ENCODE results near the gene OGT. TPM values are rescaled to one million over a fixed set of nuclear protein-coding genes. Genes with fewer than 3 reads are reported as not detected.

OGT gene
- total and polyA plus RNA-seq, 4 experiments from 2014 or later, result 18.3 to 525 (median 277) TPM

DNA sequence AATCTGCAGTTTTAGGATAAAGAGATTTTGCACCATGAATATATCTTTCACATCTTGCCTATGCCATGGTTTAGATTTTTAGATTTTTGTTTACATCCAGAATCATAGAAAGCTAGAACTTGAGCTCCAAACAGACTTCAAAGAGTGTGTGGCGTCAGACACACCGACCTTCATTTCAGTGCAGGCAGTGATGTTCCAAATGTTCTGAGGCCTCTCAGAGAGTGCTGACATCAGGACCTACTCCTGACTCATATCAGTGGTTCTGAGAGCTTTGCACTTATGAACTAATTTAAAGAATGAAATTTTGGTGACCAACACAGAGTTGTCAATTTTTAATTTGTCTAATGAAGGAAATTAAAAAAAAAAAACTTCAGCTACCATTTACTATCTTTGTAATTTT is 67.1 kb downstream of the OGT start:
- Histone ChIP-seq H3K4me1 (ENCODE audit: insufficient read depth, low read length) (no peaks in the 10 kb centered on the region), H3K27me3 (ENCODE audit: insufficient read depth, low read length) (no peaks in the 10 kb centered on the region), H3K27ac (ENCODE audit: low read depth, low read length) (no peak overlapping the region), H3K36me3 (ENCODE audit: insufficient read depth, low read length) (peaks cover 15% of the 10 kb centered on the region), H3K4me3 (ENCODE audit: low read length in 2 of 2) (no peak overlapping the region), H3K9me3 (ENCODE audit: control insufficient read depth in 1 of 2, low read length in 2 of 2) (no peaks in the 10 kb centered on the region)
- Mint-ChIP-seq H3K27me3 (no peaks in the 10 kb centered on the region), H3K9me3 (peaks cover 0 to 3% (median 0%) of the 10 kb centered on the region in 8 donors), H3K27ac (peak overlapping the region in 1 of 7 donors; percentile 80), H3K4me3 (no peak overlapping the region), H3K36me3 (peaks cover 38 to 59% of the 10 kb centered on the region in 2 donors), H3K4me1 (peaks cover 3 to 16% (median 7%) of the 10 kb centered on the region in 4 donors)
- ChIA-PET CTCF (ENCODE audit: partially characterized antibody) (no interaction called here), POLR2A (ENCODE audit: partially characterized antibody) (interaction anchor here (0.6 to 1.3 kb wide), 2 partner anchors 17 to 38 kb away, joined by 3 to 4 read pairs; no protein-coding TSS in a partner anchor)
- DNase-seq, result no peak
- intact Hi-C loops (cut with micrococcal nuclease), result no loop called here

DNA sequence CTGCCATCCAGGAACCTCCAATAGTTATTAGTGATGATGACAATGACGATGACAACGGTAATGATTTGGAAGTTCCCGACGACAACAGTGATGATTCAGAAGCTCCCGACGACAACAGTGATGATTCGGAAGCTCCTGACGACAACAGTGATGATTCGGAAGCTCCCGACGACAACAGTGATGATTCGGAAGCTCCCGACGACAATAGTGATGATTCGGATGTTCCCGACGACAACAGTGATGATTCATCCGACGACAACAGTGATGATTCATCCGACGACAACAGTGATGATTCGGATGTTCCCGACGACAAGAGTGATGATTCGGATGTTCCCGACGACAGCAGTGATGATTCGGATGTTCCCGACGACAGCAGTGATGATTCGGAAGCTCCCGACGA is 70.7 kb downstream of the OGT start:
- no peaks in the 10 kb centered on the region for H3K9me3 ChIP-seq (ENCODE audit: control insufficient read depth in 1 of 2, low read length in 2 of 2)
- Mint-ChIP-seq H3K4me1 (peaks cover 29 to 51% (median 35%) of the 10 kb centered on the region in 4 donors), H3K4me3 (peak overlapping the region in 2 of 8 donors; percentile 15), H3K27ac (peak overlapping the region in 5 of 7 donors; percentile 19 to 93 (median 84)), H3K9me3 (peaks cover 0 to 2% (median 0%) of the 10 kb centered on the region in 8 donors), H3K27me3 (no peaks in the 10 kb centered on the region), H3K36me3 (peaks cover 49 to 60% of the 10 kb centered on the region in 2 donors)
- no peak overlapping the region for H3K27ac ChIP-seq (ENCODE audit: low read depth, low read length)
- intact Hi-C loops (cut with micrococcal nuclease), result no loop called here
- POLR2A ChIA-PET (ENCODE audit: partially characterized antibody), result interaction anchor here (1.5 kb wide), 1 partner anchor 15 kb away, joined by 4 read pairs; the partner anchor contains the start of gene CXCR3
- no peak overlapping the region for H3K4me3 ChIP-seq (ENCODE audit: low read length in 2 of 2)
- H3K27me3 ChIP-seq (ENCODE audit: insufficient read depth, low read length), result no peaks in the 10 kb centered on the region
- peaks cover 15% of the 10 kb centered on the region for H3K36me3 ChIP-seq (ENCODE audit: insufficient read depth, low read length)
- DNase-seq, result peak in 1 of 5 donors; percentile 21
- CTCF ChIA-PET (ENCODE audit: partially characterized antibody), result no interaction called here
- H3K4me1 ChIP-seq (ENCODE audit: insufficient read depth, low read length), result peaks cover 33% of the 10 kb centered on the region

DNA sequence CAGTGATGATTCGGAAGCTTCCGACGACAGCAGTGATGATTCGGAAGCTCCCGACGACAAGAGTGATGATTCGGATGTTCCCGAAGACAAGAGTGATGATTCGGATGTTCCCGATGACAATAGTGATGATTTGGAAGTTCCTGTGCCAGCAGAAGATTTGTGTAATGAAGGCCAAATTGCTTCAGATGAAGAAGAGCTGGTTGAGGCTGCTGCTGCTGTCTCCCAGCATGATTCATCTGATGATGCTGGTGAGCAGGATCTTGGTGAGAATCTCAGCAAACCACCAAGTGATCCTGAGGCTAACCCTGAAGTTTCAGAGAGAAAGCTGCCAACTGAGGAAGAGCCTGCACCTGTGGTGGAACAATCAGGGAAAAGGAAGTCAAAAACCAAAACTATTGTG is 71.2 kb downstream of the OGT start:
- no peaks in the 10 kb centered on the region for H3K27me3 Mint-ChIP-seq
- intact Hi-C loops (cut with micrococcal nuclease), result no loop called here
- H3K4me1 Mint-ChIP-seq, result peaks cover 33 to 56% (median 41%) of the 10 kb centered on the region in 4 donors
- Histone ChIP-seq H3K4me1 (ENCODE audit: insufficient read depth, low read length) (peaks cover 38% of the 10 kb centered on the region), H3K36me3 (ENCODE audit: insufficient read depth, low read length) (peaks cover 15% of the 10 kb centered on the region), H3K9me3 (ENCODE audit: control insufficient read depth in 1 of 2, low read length in 2 of 2) (no peaks in the 10 kb centered on the region), H3K27me3 (ENCODE audit: insufficient read depth, low read length) (no peaks in the 10 kb centered on the region), H3K27ac (ENCODE audit: low read depth, low read length) (no peak overlapping the region), H3K4me3 (ENCODE audit: low read length in 2 of 2) (no peak overlapping the region)
- H3K9me3 Mint-ChIP-seq, result peaks cover 0 to 2% (median 0%) of the 10 kb centered on the region in 8 donors
- POLR2A ChIA-PET (ENCODE audit: partially characterized antibody), result interaction anchor here (1.5 kb wide), 1 partner anchor 14 kb away, joined by 4 read pairs; the partner anchor contains the start of gene CXCR3
- peaks cover 51 to 63% of the 10 kb centered on the region in 2 donors for H3K36me3 Mint-ChIP-seq
- DNase-seq, result no peak
- CTCF ChIA-PET (ENCODE audit: partially characterized antibody), result no interaction called here
- H3K4me3 Mint-ChIP-seq, result no peak overlapping the region
- H3K27ac Mint-ChIP-seq, result peak overlapping the region in 4 of 7 donors; percentile 50 to 93 (median 76)

DNA sequence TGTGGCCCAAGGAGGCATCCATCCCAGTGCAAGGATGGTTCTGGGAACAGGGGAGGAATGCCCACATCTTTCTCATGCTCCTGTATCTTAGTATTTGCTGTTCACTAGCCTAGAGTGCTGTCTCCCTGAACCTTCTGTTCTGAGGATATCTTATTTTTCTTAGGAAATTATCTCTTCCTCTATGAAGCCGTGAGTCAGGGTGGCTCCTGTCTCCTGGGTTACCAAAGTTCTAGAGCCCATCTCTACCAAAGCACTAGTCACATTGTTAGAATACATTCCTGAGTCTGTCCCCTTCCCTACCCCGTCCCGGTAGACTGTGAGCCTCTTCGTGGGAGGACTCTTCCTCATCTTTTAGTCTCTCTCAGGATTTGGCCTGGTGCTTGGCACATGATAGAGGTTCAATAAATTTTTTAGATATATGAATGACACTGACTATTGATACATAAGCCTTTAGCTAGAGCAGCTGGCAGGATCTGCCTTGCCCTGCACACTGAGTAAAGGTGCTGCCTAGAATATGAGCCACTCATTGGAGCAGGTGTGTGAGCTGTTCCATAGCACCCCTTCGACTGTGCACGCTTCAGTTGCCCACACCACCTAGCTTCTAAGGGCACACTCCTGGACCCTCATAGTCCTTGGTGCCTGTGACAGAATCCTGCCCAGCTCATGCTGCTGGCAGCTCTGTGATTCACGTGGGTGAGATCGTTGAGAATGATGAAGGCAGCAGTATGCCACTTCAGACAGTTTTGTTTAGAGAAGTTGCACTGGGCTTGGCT is 72.1 kb downstream of the OGT start:
- Mint-ChIP-seq H3K4me1 (peaks cover 37 to 63% (median 46%) of the 10 kb centered on the region in 4 donors), H3K27me3 (no peaks in the 10 kb centered on the region), H3K4me3 (peak overlapping the region in 1 of 8 donors; percentile 10), H3K27ac (peak overlapping the region; percentile 26 to 93 (median 68)), H3K36me3 (peaks cover 51 to 69% of the 10 kb centered on the region in 2 donors), H3K9me3 (peaks cover 0 to 2% (median 0%) of the 10 kb centered on the region in 8 donors)
- intact Hi-C loops (cut with micrococcal nuclease), result no loop called here
- no peak for DNase-seq
- Histone ChIP-seq H3K4me3 (ENCODE audit: low read length in 2 of 2) (no peak overlapping the region), H3K9me3 (ENCODE audit: control insufficient read depth in 1 of 2, low read length in 2 of 2) (no peaks in the 10 kb centered on the region), H3K27ac (ENCODE audit: low read depth, low read length) (no peak overlapping the region), H3K36me3 (ENCODE audit: insufficient read depth, low read length) (peaks cover 15% of the 10 kb centered on the region), H3K4me1 (ENCODE audit: insufficient read depth, low read length) (peaks cover 44% of the 10 kb centered on the region), H3K27me3 (ENCODE audit: insufficient read depth, low read length) (no peaks in the 10 kb centered on the region)
- ChIA-PET POLR2A (ENCODE audit: partially characterized antibody) (interaction anchor here (1.5 kb wide), 1 partner anchor 13 kb away, joined by 4 read pairs; the partner anchor contains the start of gene CXCR3), CTCF (ENCODE audit: partially characterized antibody) (no interaction called here)

DNA sequence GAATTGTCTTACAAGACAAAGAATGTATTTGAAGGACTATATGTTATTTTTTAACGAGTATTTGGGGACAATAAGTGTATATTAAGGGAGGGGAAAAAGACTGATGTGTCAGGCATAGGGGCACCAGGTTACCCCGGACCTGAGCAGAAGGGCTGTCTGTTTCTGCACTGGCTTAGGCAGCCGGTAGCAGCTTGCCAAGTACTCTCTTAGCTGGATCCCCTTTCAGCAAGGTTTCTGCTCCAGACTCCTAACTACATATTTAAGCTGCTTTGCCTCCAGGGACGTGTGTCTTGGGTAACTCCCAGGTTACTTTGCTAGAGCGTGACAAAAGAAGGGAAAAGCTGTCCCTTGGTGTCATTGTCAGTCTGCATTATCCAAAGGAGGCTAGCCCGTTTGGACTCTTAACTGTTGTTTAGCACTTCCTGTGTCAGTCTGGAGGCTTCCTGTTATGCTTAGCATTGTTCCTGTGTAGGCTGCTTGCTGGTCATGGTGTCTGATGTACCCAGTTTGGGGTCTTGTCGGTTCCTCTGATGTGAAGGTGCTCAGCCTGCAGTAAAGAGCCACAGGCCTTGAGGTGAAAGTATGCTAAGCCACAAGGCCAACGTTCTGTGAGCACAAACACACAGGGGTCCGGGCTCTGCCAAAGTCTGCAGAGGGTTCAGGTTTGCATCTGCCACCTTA is 73.8 kb downstream of the OGT start:
- no peaks in the 10 kb centered on the region for H3K27me3 ChIP-seq (ENCODE audit: insufficient read depth, low read length)
- peak overlapping the region; percentile 51 for H3K27ac ChIP-seq (ENCODE audit: low read depth, low read length)
- CTCF ChIA-PET (ENCODE audit: partially characterized antibody), result interaction anchor here (0.6 to 4.1 kb wide), 5 partner anchors 9 to 55 kb away, joined by 3 to 31 read pairs (median 4); no protein-coding TSS in a partner anchor
- peaks cover 41 to 74% (median 51%) of the 10 kb centered on the region in 4 donors for H3K4me1 Mint-ChIP-seq
- no peaks in the 10 kb centered on the region for H3K27me3 Mint-ChIP-seq
- peaks cover 0 to 2% (median 0%) of the 10 kb centered on the region in 8 donors for H3K9me3 Mint-ChIP-seq
- peak in 4 of 5 donors; percentile 35 to 71 (median 46) for DNase-seq
- POLR2A ChIA-PET (ENCODE audit: partially characterized antibody), result interaction anchor here (0.5 to 2.1 kb wide), 6 partner anchors 11 to 352 kb away, joined by 3 to 12 read pairs (median 5); partner anchors contain the start of gene OGT
- H3K4me1 ChIP-seq (ENCODE audit: insufficient read depth, low read length), result peaks cover 44% of the 10 kb centered on the region
- peak overlapping the region in 7 of 8 donors; percentile 10 to 75 (median 55) for H3K4me3 Mint-ChIP-seq
- H3K9me3 ChIP-seq (ENCODE audit: control insufficient read depth in 1 of 2, low read length in 2 of 2), result no peaks in the 10 kb centered on the region
- peak overlapping the region; percentile 68 to 93 (median 90) for H3K27ac Mint-ChIP-seq
- H3K36me3 Mint-ChIP-seq, result peaks cover 56 to 73% of the 10 kb centered on the region in 2 donors
- peaks cover 23% of the 10 kb centered on the region for H3K36me3 ChIP-seq (ENCODE audit: insufficient read depth, low read length)
- no peak overlapping the region for H3K4me3 ChIP-seq (ENCODE audit: low read length in 2 of 2)
- intact Hi-C loops (cut with micrococcal nuclease), result loop anchor here (2.0 kb wide), 1 partner anchor 16 kb away; no protein-coding TSS in a partner anchor

DNA sequence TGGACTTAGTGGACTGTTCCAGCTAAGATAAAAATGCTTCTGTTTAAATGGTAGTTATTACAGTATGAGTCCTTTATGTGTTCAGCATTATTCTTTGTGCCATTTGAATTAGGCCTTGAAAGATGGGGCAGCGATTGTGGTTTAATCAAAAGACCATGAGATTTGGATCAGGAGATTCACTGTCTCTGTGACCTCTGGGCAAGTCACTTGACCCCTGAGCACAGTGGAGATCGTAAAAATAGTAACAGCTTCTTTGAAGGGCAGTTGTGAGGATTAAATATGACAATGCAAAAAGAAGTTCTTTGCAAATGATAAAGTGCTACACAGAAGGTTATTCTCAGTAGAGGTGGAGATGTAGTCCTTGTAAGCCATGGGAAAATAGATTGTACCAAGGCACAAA is 74.6 kb downstream of the OGT start:
- Mint-ChIP-seq H3K27me3 (no peaks in the 10 kb centered on the region), H3K36me3 (peaks cover 50 to 68% of the 10 kb centered on the region in 2 donors)
- H3K27ac ChIP-seq (ENCODE audit: low read depth, low read length), result peak overlapping the region; percentile 51

More for the DNA sequence above, 74.6 kb downstream of the OGT start:
- Histone ChIP-seq H3K4me3 (ENCODE audit: low read length in 2 of 2) (no peak overlapping the region), H3K27me3 (ENCODE audit: insufficient read depth, low read length) (no peaks in the 10 kb centered on the region), H3K4me1 (ENCODE audit: insufficient read depth, low read length) (peaks cover 44% of the 10 kb centered on the region), H3K36me3 (ENCODE audit: insufficient read depth, low read length) (peaks cover 24% of the 10 kb centered on the region), H3K9me3 (ENCODE audit: control insufficient read depth in 1 of 2, low read length in 2 of 2) (no peaks in the 10 kb centered on the region)
- H3K9me3 Mint-ChIP-seq, result peaks cover 0 to 2% (median 0%) of the 10 kb centered on the region in 8 donors
- ChIA-PET CTCF (ENCODE audit: partially characterized antibody) (interaction anchor here (0.6 to 4.1 kb wide), 5 partner anchors 8 to 54 kb away, joined by 3 to 31 read pairs (median 3); no protein-coding TSS in a partner anchor), POLR2A (ENCODE audit: partially characterized antibody) (interaction anchor here (0.8 to 2.1 kb wide), 3 partner anchors 10 to 30 kb away, joined by 3 to 8 read pairs (median 4); no protein-coding TSS in a partner anchor)
- peaks cover 41 to 75% (median 52%) of the 10 kb centered on the region in 4 donors for H3K4me1 Mint-ChIP-seq
- H3K27ac Mint-ChIP-seq, result peak overlapping the region; percentile 19 to 95 (median 78)
- DNase-seq, result no peak
- peak overlapping the region in 3 of 8 donors; percentile 35 to 66 (median 59) for H3K4me3 Mint-ChIP-seq
- intact Hi-C loops (cut with micrococcal nuclease), result loop anchor here (2.0 kb wide), 1 partner anchor 15 kb away; no protein-coding TSS in a partner anchor

Measured in CD4-positive, alpha-beta memory T cell (primary cell).